Choroid plexus epithelial cell (primary cell): ENCODE results near the gene CCDC24.
A peak's percentile ranks its signal among the peaks of the same experiment; 100 is the strongest.

Source experiments
- DNase-seq: peaks from one replicate; pipeline ENCODE4 v3.0.0-alpha.2; 2010; ENCODE audit warnings: low read depth
- H3K4me3 ChIP-seq: 2 replicates; pipeline ENCODE4 v1.5.1; 2011; ENCODE audit warnings: low read depth, mild to moderate bottlenecking, control low read depth, low read length, moderate library complexity
- TF ChIP-seq, protein P1 (sequence below): conservative IDR thresholded peaks from 2 replicates; pipeline ENCODE4 v1.5.1; 2011; ENCODE audit warnings: low read depth, mild to moderate bottlenecking, control low read depth, inconsistent platforms, low read length, moderate library complexity

CCDC24 gene

GRCh38 chr1:44024031-44024902 is 32.9 kb downstream of the CCDC24 start:
- TF ChIP-seq, protein P1, sequence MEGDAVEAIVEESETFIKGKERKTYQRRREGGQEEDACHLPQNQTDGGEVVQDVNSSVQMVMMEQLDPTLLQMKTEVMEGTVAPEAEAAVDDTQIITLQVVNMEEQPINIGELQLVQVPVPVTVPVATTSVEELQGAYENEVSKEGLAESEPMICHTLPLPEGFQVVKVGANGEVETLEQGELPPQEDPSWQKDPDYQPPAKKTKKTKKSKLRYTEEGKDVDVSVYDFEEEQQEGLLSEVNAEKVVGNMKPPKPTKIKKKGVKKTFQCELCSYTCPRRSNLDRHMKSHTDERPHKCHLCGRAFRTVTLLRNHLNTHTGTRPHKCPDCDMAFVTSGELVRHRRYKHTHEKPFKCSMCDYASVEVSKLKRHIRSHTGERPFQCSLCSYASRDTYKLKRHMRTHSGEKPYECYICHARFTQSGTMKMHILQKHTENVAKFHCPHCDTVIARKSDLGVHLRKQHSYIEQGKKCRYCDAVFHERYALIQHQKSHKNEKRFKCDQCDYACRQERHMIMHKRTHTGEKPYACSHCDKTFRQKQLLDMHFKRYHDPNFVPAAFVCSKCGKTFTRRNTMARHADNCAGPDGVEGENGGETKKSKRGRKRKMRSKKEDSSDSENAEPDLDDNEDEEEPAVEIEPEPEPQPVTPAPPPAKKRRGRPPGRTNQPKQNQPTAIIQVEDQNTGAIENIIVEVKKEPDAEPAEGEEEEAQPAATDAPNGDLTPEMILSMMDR: no peak
- no peak for DNase-seq
- H3K4me3 ChIP-seq: no peak overlapping the region

- TF ChIP-seq, protein P1: no peak
- H3K4me3 ChIP-seq: no peak overlapping the region
Measured at GRCh38 chr1:44024903-44025525, 33.6 kb downstream of the CCDC24 start.

DNA sequence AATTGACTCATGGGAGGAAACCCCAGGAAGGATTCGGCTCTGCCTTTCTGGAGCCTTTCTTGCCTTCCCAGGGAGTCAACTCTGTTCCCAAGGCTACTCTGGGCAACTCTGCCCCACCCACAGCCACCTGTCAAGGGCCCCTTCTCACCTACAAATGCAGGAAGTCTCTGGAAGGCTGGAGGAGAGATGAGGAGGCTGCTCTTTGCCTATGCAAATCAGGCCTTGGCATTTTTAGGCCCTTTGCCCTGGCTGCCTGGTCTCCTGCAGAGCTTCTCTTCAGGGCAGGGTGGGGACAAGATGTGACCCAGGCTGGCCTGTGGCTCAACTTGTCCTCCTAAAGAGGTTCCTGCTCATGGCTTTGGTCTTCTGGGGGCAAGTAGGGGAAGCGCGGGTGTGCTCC is 34.4 kb downstream of the CCDC24 start:
- H3K4me3 ChIP-seq: no peak overlapping the region
- TF ChIP-seq, protein P1: no peak
- no peak for DNase-seq

More at GRCh38 chr1:44024903-44025525, 33.6 kb downstream of the CCDC24 start:
- no peak for DNase-seq

GRCh38 chr1:44027320-44027719 is 35.9 kb downstream of the CCDC24 start:
- TF ChIP-seq, protein P1: no peak
- no peak for DNase-seq
- H3K4me3 ChIP-seq: no peak overlapping the region

DNA sequence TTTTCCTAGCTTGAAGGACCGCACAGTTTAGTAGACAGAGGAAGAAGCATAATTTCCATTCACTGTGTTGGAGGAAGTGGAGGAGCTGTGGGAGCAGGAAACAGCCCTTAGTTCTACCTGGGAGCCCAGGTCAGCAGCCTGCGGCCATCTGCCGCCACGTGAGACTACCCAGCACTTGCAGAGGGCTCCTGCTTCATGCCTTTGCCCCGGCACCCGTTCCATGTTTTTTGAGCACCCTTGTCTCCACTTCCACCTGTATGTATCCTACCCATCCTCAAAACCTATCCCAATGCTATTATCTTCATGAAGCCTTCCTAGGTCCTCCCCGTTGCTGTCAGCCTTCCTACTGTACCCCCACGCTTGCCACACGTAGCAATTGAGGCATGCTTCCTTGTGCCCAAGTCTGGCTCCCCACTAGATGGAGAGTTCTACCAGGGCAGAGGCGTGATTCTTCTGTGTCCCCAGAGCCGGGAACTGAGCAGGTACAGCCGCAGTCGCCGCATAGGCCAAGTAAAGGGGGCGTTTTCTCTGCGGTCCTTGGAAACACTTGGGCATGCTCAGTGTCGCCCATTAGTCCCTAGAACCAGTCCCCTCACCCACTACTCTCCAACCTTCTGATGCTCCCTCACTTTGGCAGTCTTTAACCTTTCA is 38.0 kb downstream of the CCDC24 start:
- H3K4me3 ChIP-seq: peak overlapping the region; percentile 80
- DNase-seq: no peak
- TF ChIP-seq, protein P1: no peak

DNA sequence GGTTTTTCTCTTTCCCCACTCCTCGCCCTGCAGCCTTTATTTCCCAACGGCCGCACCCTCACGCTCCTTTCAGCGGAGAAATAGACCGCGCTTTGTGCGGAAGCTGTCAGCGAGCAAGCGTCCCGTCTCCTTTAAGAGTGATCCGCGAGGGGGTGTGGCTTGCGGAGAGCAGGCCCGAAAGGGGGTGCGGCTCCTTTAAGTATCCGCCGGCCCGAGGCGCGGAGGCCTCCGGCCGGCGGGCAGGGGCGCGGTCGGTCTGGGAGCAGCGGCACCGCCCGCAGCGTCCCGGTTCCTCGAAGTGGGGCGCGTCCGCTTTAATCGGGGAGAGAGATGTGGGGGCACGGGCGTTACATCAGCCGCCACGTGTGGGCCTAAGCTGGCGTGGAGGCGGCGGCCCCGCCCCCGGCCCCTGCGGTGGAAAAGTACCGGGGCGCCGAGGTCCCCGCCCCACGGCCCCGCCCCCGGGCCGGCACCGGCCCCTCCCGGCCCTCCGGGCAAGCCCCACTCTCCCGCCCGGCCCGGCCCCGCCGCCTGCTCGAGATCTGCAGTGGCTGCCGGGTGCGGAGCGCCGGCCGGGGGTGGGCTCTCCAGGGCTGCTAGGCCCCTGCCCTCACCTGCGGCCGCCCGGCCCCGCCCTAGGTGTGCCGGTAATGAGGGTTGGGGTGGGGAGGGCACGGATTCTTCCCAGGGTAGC is 38.7 kb downstream of the CCDC24 start:
- DNase-seq: peak; percentile 89
- TF ChIP-seq, protein P1: no peak
- H3K4me3 ChIP-seq: peak overlapping the region; percentile 80
